AG09319 (cell line): ENCODE results near the gene MRPS33.
"Not testable (repeated sequence)": the region's sequence is repeated elsewhere in the genome, so short reads cannot be mapped to it uniquely, and the experiment has no call there.

Source experiments
- DNase-seq: peaks from one replicate; pipeline ENCODE4 v3.0.0-alpha.2; 2010; ENCODE audit warnings: low read depth; ENCODE audit errors: extremely low read depth
- CTCF ChIP-seq: IDR thresholded peaks from 2 replicates; pipeline ENCODE4 v1.5.1; 2011; ENCODE audit warnings: low read depth, mild to moderate bottlenecking, inconsistent platforms, low read length, moderate library complexity

The MRPS33 gene

GRCh38 chr7:141042222-141043193 is 27.8 kb upstream of the MRPS33 start:
- TF ChIP-seq CTCF = no peak
- DNase-seq = no peak

GRCh38 chr7:141039376-141039775 is 24.6 kb upstream of the MRPS33 start:
- TF ChIP-seq CTCF = no peak
- DNase-seq = no peak

- DNase-seq = not testable (repeated sequence)
Observed at GRCh38 chr7:141038100-141038499, 23.3 kb upstream of the MRPS33 start.

GRCh38 chr7:141032539-141033323 is 18.0 kb upstream of the MRPS33 start:
- not testable (repeated sequence) for DNase-seq

GRCh38 chr7:141028767-141029166 is 14.0 kb upstream of the MRPS33 start:
- DNase-seq = no peak
- no peak for TF ChIP-seq CTCF

- DNase-seq = no peak
- TF ChIP-seq CTCF = no peak
Observed at GRCh38 chr7:141027043-141027442, 12.3 kb upstream of the MRPS33 start.

- TF ChIP-seq CTCF = no peak
- DNase-seq = no peak
Observed at GRCh38 chr7:141024668-141025067, 9.9 kb upstream of the MRPS33 start.

- TF ChIP-seq CTCF = no peak
- DNase-seq = no peak
Observed at GRCh38 chr7:141023295-141023694, 8.5 kb upstream of the MRPS33 start.
